ENCODE data around the gene IL17RE.
"Not testable (repeated sequence)": the region's sequence is repeated elsewhere in the genome, so short reads cannot be mapped to it uniquely, and the experiment has no call there.

IL17RE gene

DNA sequence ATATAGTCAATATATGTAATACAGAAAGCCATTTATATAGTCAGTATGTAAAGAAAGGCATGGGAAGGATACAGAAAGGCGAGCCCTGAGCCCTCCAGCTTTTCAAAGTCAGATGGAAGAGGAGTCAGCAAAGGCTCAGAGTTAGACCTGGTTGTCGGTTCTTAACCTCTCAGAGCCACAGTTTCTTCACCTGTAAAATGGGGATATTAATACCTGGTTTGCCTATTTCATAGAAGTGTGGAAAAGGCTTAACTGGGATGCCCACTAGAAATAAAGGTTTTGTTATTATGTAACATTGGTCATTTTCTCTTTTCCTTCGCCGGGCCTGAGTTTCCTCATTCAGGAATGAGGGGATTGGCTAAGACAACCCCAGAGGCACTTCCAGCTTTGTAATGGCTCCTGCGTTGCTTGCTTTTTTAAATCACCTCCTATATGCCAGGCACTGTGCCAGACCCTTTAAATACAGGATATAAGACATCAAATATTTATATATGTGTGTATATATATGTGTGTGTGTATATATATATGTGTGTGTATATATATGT is 33.4 kb downstream of the IL17RE start:
- peaks cover 0 to under 1% (median 0%) of the 10 kb centered on the region in 3 experiments for H3K27me3 ChIP-seq (ENCODE audit: control insufficient read depth in 3 of 3, insufficient read depth in 3 of 3, low read depth in 1 of 3, low read length in 3 of 3)
- H2BK12ac ChIP-seq (ENCODE audit: low read length) = no peak overlapping the region
- H2BK5ac ChIP-seq (ENCODE audit: low read length) = no peak overlapping the region
- no peak overlapping the region for H3K14ac ChIP-seq (ENCODE audit: low read length)
- H3K4me1 ChIP-seq (ENCODE audit: control insufficient read depth in 2 of 2, insufficient read depth in 1 of 2, low read depth in 1 of 2, low read length in 2 of 2) = peaks cover 7 to 10% of the 10 kb centered on the region in 2 donors
- H3K9ac ChIP-seq (ENCODE audit: low read depth, low read length, poor library complexity) = no peak overlapping the region
- no CpG with 5 or more reads among the region's 5 CpGs for WGBS, 2 donors (ENCODE audit: extremely low coverage in 2 of 2, insufficient read length in 2 of 2, insufficient replicate concordance in 1 of 2)
- peaks cover 0 to 3% of the 10 kb centered on the region in 2 donors for H3K9me3 ChIP-seq (replicated peaks in 1 of 2; ENCODE audit: control insufficient read depth in 2 of 2, insufficient read depth in 1 of 2, low read depth in 1 of 2, low read length in 2 of 2)
- no peak overlapping the region for H2AFZ ChIP-seq (ENCODE audit: low read length)
- H2BK120ac ChIP-seq (ENCODE audit: low read depth, low read length) = no peak overlapping the region
- no peak overlapping the region for H4K91ac ChIP-seq (ENCODE audit: low read depth, low read length, poor library complexity)
- H2BK15ac ChIP-seq (ENCODE audit: low read length) = no peak overlapping the region
- no peak for DNase-seq (ENCODE audit: low spot score)
- no peaks in the 10 kb centered on the region for H3K79me1 ChIP-seq (ENCODE audit: low read depth, low read length)
- no peak overlapping the region for H4K8ac ChIP-seq (ENCODE audit: low read depth, low read length)
- H3K4me2 ChIP-seq (ENCODE audit: insufficient read depth, low read length, poor library complexity, severe bottlenecking) = no peak overlapping the region
- H2AK5ac ChIP-seq (ENCODE audit: low read depth, low read length) = no peak overlapping the region
- peaks cover 7 to 34% of the 10 kb centered on the region in 2 donors for H3K36me3 ChIP-seq (replicated peaks in 1 of 2; ENCODE audit: control insufficient read depth in 2 of 2, insufficient read depth in 2 of 2, low read length in 2 of 2)
- no peak overlapping the region for H3K23ac ChIP-seq (ENCODE audit: low read depth, low read length, poor library complexity)
- H3K4me3 ChIP-seq (ENCODE audit: low read length in 2 of 2) = no peak overlapping the region
- no peak overlapping the region for H3K27ac ChIP-seq (replicated peaks; ENCODE audit: low read length)
- no peak overlapping the region for H3K18ac ChIP-seq (ENCODE audit: low read length)
- no peak overlapping the region for H3K4ac ChIP-seq (ENCODE audit: low read length)

- Histone ChIP-seq H3K23ac (ENCODE audit: low read depth, low read length, poor library complexity) (no peak overlapping the region), H2BK15ac (ENCODE audit: low read length) (no peak overlapping the region), H3K27me3 (ENCODE audit: control insufficient read depth in 3 of 3, insufficient read depth in 3 of 3, low read depth in 1 of 3, low read length in 3 of 3) (peaks cover 0 to 2% (median 0%) of the 10 kb centered on the region in 3 experiments), H3K18ac (ENCODE audit: low read length) (no peak overlapping the region), H3K4me3 (ENCODE audit: low read length in 2 of 2) (peak overlapping the region in 1 of 2 donors; percentile 59), H3K9me3 (replicated peaks in 1 of 2; ENCODE audit: control insufficient read depth in 2 of 2, insufficient read depth in 1 of 2, low read depth in 1 of 2, low read length in 2 of 2) (peaks cover 0 to 5% of the 10 kb centered on the region in 2 donors), H2AK5ac (ENCODE audit: low read depth, low read length) (no peak overlapping the region), H3K27ac (replicated peaks; ENCODE audit: low read length) (no peak overlapping the region), H2BK5ac (ENCODE audit: low read length) (no peak overlapping the region), H2BK12ac (ENCODE audit: low read length) (no peak overlapping the region), H3K14ac (ENCODE audit: low read length) (no peak overlapping the region), H3K79me1 (ENCODE audit: low read depth, low read length) (no peaks in the 10 kb centered on the region), H3K4ac (ENCODE audit: low read length) (no peak overlapping the region), H3K4me2 (ENCODE audit: insufficient read depth, low read length, poor library complexity, severe bottlenecking) (no peak overlapping the region), H3K9ac (ENCODE audit: low read depth, low read length, poor library complexity) (no peak overlapping the region), H2BK120ac (ENCODE audit: low read depth, low read length) (no peak overlapping the region), H3K36me3 (replicated peaks in 1 of 2; ENCODE audit: control insufficient read depth in 2 of 2, insufficient read depth in 2 of 2, low read length in 2 of 2) (peaks cover 9 to 42% of the 10 kb centered on the region in 2 donors), H2AFZ (ENCODE audit: low read length) (no peak overlapping the region), H3K4me1 (ENCODE audit: control insufficient read depth in 2 of 2, insufficient read depth in 1 of 2, low read depth in 1 of 2, low read length in 2 of 2) (peaks cover 7% of the 10 kb centered on the region in 2 donors), H4K91ac (ENCODE audit: low read depth, low read length, poor library complexity) (no peak overlapping the region), H4K8ac (ENCODE audit: low read depth, low read length) (no peak overlapping the region)
- no CpG with 5 or more reads among the region's 13 CpGs for WGBS, 2 donors (ENCODE audit: extremely low coverage in 2 of 2, insufficient read length in 2 of 2, insufficient replicate concordance in 1 of 2)
- DNase-seq (ENCODE audit: low spot score) = no peak
Measured at GRCh38 chr3:9937486-9938238, 35.0 kb downstream of the IL17RE start.

- Histone ChIP-seq H3K4me1 (ENCODE audit: control insufficient read depth in 2 of 2, insufficient read depth in 1 of 2, low read depth in 1 of 2, low read length in 2 of 2) (peaks cover 6 to 7% of the 10 kb centered on the region in 2 donors), H2BK15ac (ENCODE audit: low read length) (no peak overlapping the region), H2AFZ (ENCODE audit: low read length) (no peak overlapping the region), H2BK120ac (ENCODE audit: low read depth, low read length) (no peak overlapping the region), H4K91ac (ENCODE audit: low read depth, low read length, poor library complexity) (no peak overlapping the region), H3K79me1 (ENCODE audit: low read depth, low read length) (no peaks in the 10 kb centered on the region), H3K14ac (ENCODE audit: low read length) (no peak overlapping the region), H3K18ac (ENCODE audit: low read length) (no peak overlapping the region), H3K9me3 (replicated peaks in 1 of 2; ENCODE audit: control insufficient read depth in 2 of 2, insufficient read depth in 1 of 2, low read depth in 1 of 2, low read length in 2 of 2) (peaks cover 0 to 5% of the 10 kb centered on the region in 2 donors), H2BK5ac (ENCODE audit: low read length) (no peak overlapping the region), H3K4me2 (ENCODE audit: insufficient read depth, low read length, poor library complexity, severe bottlenecking) (no peak overlapping the region), H3K27ac (replicated peaks; ENCODE audit: low read length) (no peak overlapping the region), H2AK5ac (ENCODE audit: low read depth, low read length) (no peak overlapping the region), H2BK12ac (ENCODE audit: low read length) (no peak overlapping the region), H3K4me3 (ENCODE audit: low read length in 2 of 2) (no peak overlapping the region), H3K27me3 (ENCODE audit: control insufficient read depth in 3 of 3, insufficient read depth in 3 of 3, low read depth in 1 of 3, low read length in 3 of 3) (peaks cover 0 to 2% (median 0%) of the 10 kb centered on the region in 3 experiments), H4K8ac (ENCODE audit: low read depth, low read length) (no peak overlapping the region), H3K4ac (ENCODE audit: low read length) (no peak overlapping the region), H3K36me3 (replicated peaks in 1 of 2; ENCODE audit: control insufficient read depth in 2 of 2, insufficient read depth in 2 of 2, low read length in 2 of 2) (peaks cover 11 to 55% of the 10 kb centered on the region in 2 donors), H3K9ac (ENCODE audit: low read depth, low read length, poor library complexity) (no peak overlapping the region), H3K23ac (ENCODE audit: low read depth, low read length, poor library complexity) (no peak overlapping the region)
- WGBS, 2 donors (ENCODE audit: extremely low coverage in 2 of 2, insufficient read length in 2 of 2, insufficient replicate concordance in 1 of 2) = no CpG with 5 or more reads among the region's 2 CpGs
- no peak for DNase-seq (ENCODE audit: low spot score)
Measured at GRCh38 chr3:9938966-9939365, 36.3 kb downstream of the IL17RE start.

- not testable (repeated sequence) for H3K18ac ChIP-seq (ENCODE audit: low read length); H4K8ac ChIP-seq (ENCODE audit: low read depth, low read length); H3K4me1 ChIP-seq (ENCODE audit: control insufficient read depth in 2 of 2, insufficient read depth in 1 of 2, low read depth in 1 of 2, low read length in 2 of 2); H3K27me3 ChIP-seq (ENCODE audit: control insufficient read depth in 3 of 3, insufficient read depth in 3 of 3, low read depth in 1 of 3, low read length in 3 of 3); H2BK12ac ChIP-seq (ENCODE audit: low read length); H3K27ac ChIP-seq (replicated peaks; ENCODE audit: low read length); H2AK5ac ChIP-seq (ENCODE audit: low read depth, low read length); H3K4me2 ChIP-seq (ENCODE audit: insufficient read depth, low read length, poor library complexity, severe bottlenecking); H3K9me3 ChIP-seq (replicated peaks in 1 of 2; ENCODE audit: control insufficient read depth in 2 of 2, insufficient read depth in 1 of 2, low read depth in 1 of 2, low read length in 2 of 2); H3K4me3 ChIP-seq (ENCODE audit: low read length in 2 of 2); H3K79me1 ChIP-seq (ENCODE audit: low read depth, low read length); H2BK120ac ChIP-seq (ENCODE audit: low read depth, low read length); H2BK5ac ChIP-seq (ENCODE audit: low read length); H2AFZ ChIP-seq (ENCODE audit: low read length); H3K9ac ChIP-seq (ENCODE audit: low read depth, low read length, poor library complexity); H2BK15ac ChIP-seq (ENCODE audit: low read length); H3K4ac ChIP-seq (ENCODE audit: low read length); H3K23ac ChIP-seq (ENCODE audit: low read depth, low read length, poor library complexity); DNase-seq (ENCODE audit: low spot score); H3K14ac ChIP-seq (ENCODE audit: low read length); H4K91ac ChIP-seq (ENCODE audit: low read depth, low read length, poor library complexity)
- peaks cover 14 to 63% of the 10 kb centered on the region in 2 donors for H3K36me3 ChIP-seq (replicated peaks in 1 of 2; ENCODE audit: control insufficient read depth in 2 of 2, insufficient read depth in 2 of 2, low read length in 2 of 2)
- no CpG with 5 or more reads among the region's 32 CpGs for WGBS, 2 donors (ENCODE audit: extremely low coverage in 2 of 2, insufficient read length in 2 of 2, insufficient replicate concordance in 1 of 2)
Measured at GRCh38 chr3:9939906-9940305, 37.3 kb downstream of the IL17RE start.

All from neuronal stem cell (in vitro differentiated cells).